ENCODE measurements around the gene ACOT12.

Gene ACOT12

GRCh38 chr5:81359881-81360280, 34.1 kb downstream of the ACOT12 start:
- H3K4me3 ChIP-seq (ENCODE audit: low read depth, low read length), result no peak overlapping the region
- no peak for TF ChIP-seq CTCF (IDR thresholded peaks at IDR 0.05; ENCODE audit: low read depth, low read length)

- no peak overlapping the region for H3K4me3 ChIP-seq (ENCODE audit: low read depth, low read length)
- TF ChIP-seq CTCF (IDR thresholded peaks at IDR 0.05; ENCODE audit: low read depth, low read length), result no peak
Measured at GRCh38 chr5:81359108-81359507, 34.8 kb downstream of the ACOT12 start.

- no peak for TF ChIP-seq CTCF (IDR thresholded peaks at IDR 0.05; ENCODE audit: low read depth, low read length)
- no peak overlapping the region for H3K4me3 ChIP-seq (ENCODE audit: low read depth, low read length)
Measured at GRCh38 chr5:81355291-81356251, 38.4 kb downstream of the ACOT12 start.

GRCh38 chr5:81354093-81354492, 39.8 kb downstream of the ACOT12 start:
- no peak for TF ChIP-seq CTCF (IDR thresholded peaks at IDR 0.05; ENCODE audit: low read depth, low read length)
- no peak overlapping the region for H3K4me3 ChIP-seq (ENCODE audit: low read depth, low read length)

- no peak for TF ChIP-seq CTCF (IDR thresholded peaks at IDR 0.05; ENCODE audit: low read depth, low read length)
- H3K4me3 ChIP-seq (ENCODE audit: low read depth, low read length), result no peak overlapping the region
Measured at GRCh38 chr5:81353189-81353588, 40.7 kb downstream of the ACOT12 start.

GRCh38 chr5:81350507-81350906, 43.4 kb downstream of the ACOT12 start:
- no peak overlapping the region for H3K4me3 ChIP-seq (ENCODE audit: low read depth, low read length)
- TF ChIP-seq CTCF (IDR thresholded peaks at IDR 0.05; ENCODE audit: low read depth, low read length), result no peak

GRCh38 chr5:81349161-81349560, 44.8 kb downstream of the ACOT12 start:
- TF ChIP-seq CTCF (IDR thresholded peaks at IDR 0.05; ENCODE audit: low read depth, low read length), result no peak

More at GRCh38 chr5:81349161-81349560, 44.8 kb downstream of the ACOT12 start:
- H3K4me3 ChIP-seq (ENCODE audit: low read depth, low read length), result no peak overlapping the region

Measured in WI38 (cell line).